Stimulated activated memory B cell treated with anti-CD40 and anti-IgM and Interleukin-4, amounts not matched to agents 10 μg/mL and 1 μg/mL and 100 μg/mL, for 72 hours (primary cell): ENCODE results near the gene PRKN.

Experiments
- ATAC-seq: fragments of 150-1000 bp; cut with Tn5 transposase; 2 replicates; pipeline ENCODE4 v1.10.0; 2021
- H3K27ac Mint-ChIP-seq: one replicate; pipeline ENCODE4 v1.8.0; 2022; ENCODE audit warnings: mild to moderate bottlenecking, mixed read lengths
- H3K27me3 Mint-ChIP-seq: one replicate; pipeline ENCODE4 v1.8.0; 2022; ENCODE audit warnings: mixed read lengths
- H3K36me3 Mint-ChIP-seq: one replicate; pipeline ENCODE4 v1.8.0; 2022; ENCODE audit warnings: mixed read lengths
- H3K4me1 Mint-ChIP-seq: one replicate; pipeline ENCODE4 v1.8.0; 2022; ENCODE audit warnings: mixed read lengths
- H3K4me3 Mint-ChIP-seq: one replicate; pipeline ENCODE4 v1.8.0; 2022; ENCODE audit warnings: mild to moderate bottlenecking, moderate library complexity, mixed read lengths
- H3K9me3 Mint-ChIP-seq: one replicate; pipeline ENCODE4 v1.8.0; 2022; ENCODE audit warnings: mixed read lengths

Gene PRKN

DNA sequence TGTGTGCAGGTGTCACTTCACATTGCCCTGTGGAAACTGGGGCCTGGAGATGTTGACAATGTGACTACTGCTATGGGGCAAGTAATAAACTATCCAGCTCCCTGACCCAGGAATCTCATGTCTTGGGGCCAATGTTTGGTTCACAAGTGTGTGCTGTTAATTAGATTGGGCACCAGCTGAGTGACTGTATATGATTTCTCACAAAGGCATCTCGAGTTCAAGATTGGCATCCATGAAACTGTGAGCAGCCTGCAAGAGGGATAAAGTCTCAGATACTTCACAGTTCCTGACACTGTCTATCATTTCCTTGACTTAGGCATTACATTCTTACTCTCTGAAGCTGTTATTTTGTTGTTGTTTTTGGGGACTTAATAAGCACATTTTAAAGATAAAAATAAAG, 264.0 kb downstream of the PRKN start:
- Mint-ChIP-seq H3K4me1 (no peaks in the 10 kb centered on the region), H3K27me3 (no peaks in the 10 kb centered on the region), H3K36me3 (no peaks in the 10 kb centered on the region), H3K4me3 (no peak overlapping the region), H3K9me3 (peaks cover 4% of the 10 kb centered on the region), H3K27ac (no peak overlapping the region)
- no peak for ATAC-seq

GRCh38 chr6:162459985-162460384, 267.6 kb downstream of the PRKN start:
- Mint-ChIP-seq H3K9me3 (peaks cover 4% of the 10 kb centered on the region), H3K27me3 (no peaks in the 10 kb centered on the region)
- no peak for ATAC-seq

DNA sequence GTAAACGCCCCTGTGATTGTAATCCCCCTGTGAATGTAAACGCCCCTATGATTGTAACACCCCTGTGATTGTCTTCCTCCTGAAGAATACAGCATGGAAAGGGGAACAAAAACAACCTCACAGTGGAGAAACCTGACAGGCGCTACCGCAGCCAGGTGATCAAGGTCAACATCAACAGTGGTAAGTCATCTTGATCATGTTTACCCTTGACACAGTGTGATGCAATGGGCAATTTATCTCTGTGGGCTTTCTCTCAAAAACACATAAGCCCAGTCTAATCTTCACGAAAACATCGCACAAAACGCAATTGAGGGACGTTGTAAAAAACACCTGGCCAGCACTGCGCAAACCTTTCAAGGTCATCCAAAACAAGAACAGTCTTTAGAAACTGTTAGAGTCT, 277.2 kb downstream of the PRKN start:
- no peak overlapping the region for H3K27ac Mint-ChIP-seq
- no peaks in the 10 kb centered on the region for H3K36me3 Mint-ChIP-seq
- H3K9me3 Mint-ChIP-seq: peaks cover 5% of the 10 kb centered on the region
- no peaks in the 10 kb centered on the region for H3K4me1 Mint-ChIP-seq
- no peak for ATAC-seq
- no peaks in the 10 kb centered on the region for H3K27me3 Mint-ChIP-seq
- H3K4me3 Mint-ChIP-seq: no peak overlapping the region

More at GRCh38 chr6:162459985-162460384, 267.6 kb downstream of the PRKN start:
- Mint-ChIP-seq H3K4me1 (no peaks in the 10 kb centered on the region), H3K4me3 (no peak overlapping the region), H3K27ac (no peak overlapping the region), H3K36me3 (no peaks in the 10 kb centered on the region)

DNA sequence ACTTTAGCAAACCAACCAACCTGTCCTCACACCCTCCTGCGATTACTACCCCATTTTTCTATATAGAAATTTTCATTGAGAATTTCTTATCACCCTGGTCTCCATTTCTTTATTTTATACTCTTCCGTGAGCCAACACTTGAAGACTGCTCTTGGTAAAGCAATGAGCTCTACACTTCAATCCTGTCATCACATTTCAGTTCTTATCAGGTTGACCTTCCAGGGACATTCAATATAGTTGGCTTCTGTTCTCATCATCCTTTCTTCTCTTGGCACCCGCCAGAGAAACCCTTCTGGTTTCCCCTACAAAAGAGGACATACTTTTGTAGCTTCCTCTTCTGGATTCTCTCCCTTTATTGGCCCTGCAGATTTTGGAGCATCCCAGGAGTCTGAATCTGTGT, 279.3 kb downstream of the PRKN start:
- no peaks in the 10 kb centered on the region for H3K4me1 Mint-ChIP-seq
- ATAC-seq: no peak
- peaks cover 5% of the 10 kb centered on the region for H3K9me3 Mint-ChIP-seq
- peaks cover 2% of the 10 kb centered on the region for H3K36me3 Mint-ChIP-seq
- H3K4me3 Mint-ChIP-seq: no peak overlapping the region
- no peaks in the 10 kb centered on the region for H3K27me3 Mint-ChIP-seq
- no peak overlapping the region for H3K27ac Mint-ChIP-seq

- no peaks in the 10 kb centered on the region for H3K27me3 Mint-ChIP-seq
- H3K36me3 Mint-ChIP-seq: peaks cover 24% of the 10 kb centered on the region
- H3K9me3 Mint-ChIP-seq: peaks cover 14% of the 10 kb centered on the region
- H3K4me3 Mint-ChIP-seq: no peak overlapping the region
- H3K27ac Mint-ChIP-seq: no peak overlapping the region
- no peaks in the 10 kb centered on the region for H3K4me1 Mint-ChIP-seq
- no peak for ATAC-seq
Observed at GRCh38 chr6:162443101-162443500, 284.5 kb downstream of the PRKN start.

GRCh38 chr6:162442687-162443086, 284.9 kb downstream of the PRKN start:
- Mint-ChIP-seq H3K4me3 (no peak overlapping the region), H3K4me1 (no peaks in the 10 kb centered on the region), H3K9me3 (peaks cover 17% of the 10 kb centered on the region), H3K27me3 (no peaks in the 10 kb centered on the region), H3K27ac (no peak overlapping the region), H3K36me3 (peaks cover 24% of the 10 kb centered on the region)
- no peak for ATAC-seq

- Mint-ChIP-seq H3K4me1 (no peaks in the 10 kb centered on the region), H3K4me3 (no peak overlapping the region), H3K9me3 (peaks cover 17% of the 10 kb centered on the region), H3K27me3 (no peaks in the 10 kb centered on the region), H3K36me3 (peaks cover 24% of the 10 kb centered on the region), H3K27ac (no peak overlapping the region)
- no peak for ATAC-seq
Observed at GRCh38 chr6:162441991-162442390, 285.6 kb downstream of the PRKN start.

DNA sequence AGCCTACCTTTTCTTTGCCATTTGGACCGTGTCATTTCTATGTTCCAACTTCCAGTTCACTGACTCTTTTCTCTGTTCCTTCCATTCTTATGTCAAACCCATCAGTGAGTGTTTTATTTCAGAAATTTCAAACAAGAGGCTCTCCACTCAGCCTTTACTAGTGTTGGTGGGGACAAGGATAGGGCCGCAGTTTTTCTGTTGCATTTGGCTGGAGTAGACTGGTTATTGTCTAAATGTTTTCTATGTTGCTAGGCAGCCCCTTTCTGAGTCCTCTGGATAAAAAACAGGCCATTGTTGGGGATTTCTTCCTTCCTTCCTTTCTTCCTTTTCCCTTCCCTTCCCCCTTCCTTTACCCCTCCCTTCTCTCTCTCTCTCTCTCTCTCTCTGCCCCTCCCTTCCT, 288.6 kb downstream of the PRKN start:
- Mint-ChIP-seq H3K9me3 (peaks cover 17% of the 10 kb centered on the region), H3K4me3 (no peak overlapping the region), H3K4me1 (no peaks in the 10 kb centered on the region), H3K27me3 (no peaks in the 10 kb centered on the region), H3K36me3 (peaks cover 24% of the 10 kb centered on the region), H3K27ac (no peak overlapping the region)
- ATAC-seq: no peak

DNA sequence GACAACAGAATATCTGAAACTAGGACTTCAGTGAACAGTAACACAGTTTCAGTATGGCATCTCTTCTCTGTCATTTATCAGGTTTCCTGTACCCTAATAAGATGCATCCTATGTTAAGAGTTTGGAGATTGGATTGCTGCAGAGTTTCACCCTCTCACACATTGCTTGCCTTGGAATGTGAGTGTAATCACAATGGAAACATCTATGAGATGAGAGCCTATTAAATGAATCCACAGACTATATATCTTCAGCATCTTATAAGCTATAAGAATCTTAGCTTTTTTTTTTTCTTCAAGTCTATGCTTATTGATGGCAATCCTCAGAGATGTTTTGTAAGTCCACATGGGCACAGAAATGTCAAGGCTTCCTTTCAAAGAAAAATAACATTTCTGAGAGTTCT, 292.5 kb downstream of the PRKN start:
- peaks cover 13% of the 10 kb centered on the region for H3K9me3 Mint-ChIP-seq
- no peaks in the 10 kb centered on the region for H3K27me3 Mint-ChIP-seq

GRCh38 chr6:162421004-162421403, 306.6 kb downstream of the PRKN start:
- H3K27me3 Mint-ChIP-seq: no peaks in the 10 kb centered on the region
- no peak overlapping the region for H3K4me3 Mint-ChIP-seq
- no peak for ATAC-seq
- no peak overlapping the region for H3K27ac Mint-ChIP-seq
- no peaks in the 10 kb centered on the region for H3K4me1 Mint-ChIP-seq
- H3K36me3 Mint-ChIP-seq: peaks cover 7% of the 10 kb centered on the region
- H3K9me3 Mint-ChIP-seq: peaks cover 2% of the 10 kb centered on the region

More for the DNA sequence above, 292.5 kb downstream of the PRKN start:
- Mint-ChIP-seq H3K4me1 (no peaks in the 10 kb centered on the region), H3K4me3 (no peak overlapping the region), H3K27ac (no peak overlapping the region), H3K36me3 (peaks cover 15% of the 10 kb centered on the region)
- ATAC-seq: no peak

GRCh38 chr6:162416831-162417537, 310.6 kb downstream of the PRKN start:
- no peaks in the 10 kb centered on the region for H3K4me1 Mint-ChIP-seq
- peaks cover 2% of the 10 kb centered on the region for H3K9me3 Mint-ChIP-seq
- no peak overlapping the region for H3K27ac Mint-ChIP-seq
- ATAC-seq: no peak
- no peak overlapping the region for H3K4me3 Mint-ChIP-seq
- no peaks in the 10 kb centered on the region for H3K36me3 Mint-ChIP-seq
- H3K27me3 Mint-ChIP-seq: no peaks in the 10 kb centered on the region

DNA sequence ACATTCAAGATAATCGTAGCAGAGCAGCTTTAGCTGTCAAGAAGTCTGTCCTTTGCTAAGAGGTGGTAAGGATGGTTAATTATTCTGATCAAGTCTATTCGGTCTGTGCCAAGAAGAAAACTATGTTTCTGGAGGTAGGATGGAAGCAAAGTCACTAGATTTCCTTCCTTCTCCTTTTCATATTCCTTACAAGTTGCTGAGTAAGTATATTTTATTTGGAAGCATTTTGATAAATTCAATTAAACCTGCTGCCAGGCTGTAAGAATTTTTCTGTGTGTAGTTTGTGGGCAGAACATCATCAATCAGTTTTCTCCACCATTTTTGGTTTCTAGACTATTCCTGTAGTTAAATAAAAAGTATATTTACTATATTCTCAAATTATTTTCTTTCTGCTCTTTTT, 311.3 kb downstream of the PRKN start:
- H3K27ac Mint-ChIP-seq: no peak overlapping the region

GRCh38 chr6:162409741-162410691, 317.6 kb downstream of the PRKN start:
- no peaks in the 10 kb centered on the region for H3K9me3 Mint-ChIP-seq

More for the DNA sequence above, 311.3 kb downstream of the PRKN start:
- no peaks in the 10 kb centered on the region for H3K27me3 Mint-ChIP-seq
- peaks cover 2% of the 10 kb centered on the region for H3K9me3 Mint-ChIP-seq
- ATAC-seq: no peak
- no peak overlapping the region for H3K4me3 Mint-ChIP-seq
- H3K36me3 Mint-ChIP-seq: no peaks in the 10 kb centered on the region
- no peaks in the 10 kb centered on the region for H3K4me1 Mint-ChIP-seq

DNA sequence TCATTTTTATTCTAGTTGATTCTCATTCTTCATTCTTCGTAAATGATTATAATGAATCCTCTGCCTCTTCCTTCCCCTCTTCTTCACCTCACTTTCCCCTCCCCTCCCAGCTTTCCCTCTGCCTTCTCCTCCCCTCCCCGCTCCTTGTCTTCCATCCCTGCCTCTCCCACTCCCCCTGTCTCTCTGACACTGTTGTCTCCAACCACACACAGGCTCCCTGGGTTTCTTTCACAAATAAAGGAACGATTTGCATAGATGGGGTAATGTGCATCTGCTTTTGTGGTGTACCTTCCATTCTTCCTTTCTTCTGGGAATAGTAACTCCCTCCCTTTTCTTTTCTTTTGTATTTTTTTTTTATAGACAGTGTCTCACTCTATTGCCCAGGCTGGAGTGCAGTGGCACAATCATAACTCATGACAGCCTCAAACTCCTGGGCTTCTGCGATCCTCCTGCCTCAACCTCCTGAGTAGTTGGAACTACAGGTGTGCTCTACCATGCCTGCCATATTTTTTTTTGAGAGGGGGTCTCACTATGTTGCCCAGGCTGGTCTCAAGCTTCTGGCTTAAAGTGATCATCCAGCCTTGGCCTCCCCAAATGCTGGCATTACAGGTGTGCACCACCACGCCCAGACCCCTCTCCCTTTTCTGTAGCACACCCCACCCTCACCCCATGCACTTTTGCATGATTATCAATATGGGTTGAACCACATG, 318.6 kb downstream of the PRKN start:
- Mint-ChIP-seq H3K4me3 (no peak overlapping the region), H3K27ac (no peak overlapping the region), H3K27me3 (no peaks in the 10 kb centered on the region), H3K36me3 (no peaks in the 10 kb centered on the region), H3K4me1 (no peaks in the 10 kb centered on the region), H3K9me3 (no peaks in the 10 kb centered on the region)
- no peak for ATAC-seq

More at GRCh38 chr6:162409741-162410691, 317.6 kb downstream of the PRKN start:
- Mint-ChIP-seq H3K4me3 (no peak overlapping the region), H3K27me3 (no peaks in the 10 kb centered on the region), H3K27ac (no peak overlapping the region), H3K36me3 (no peaks in the 10 kb centered on the region), H3K4me1 (no peaks in the 10 kb centered on the region)
- no peak for ATAC-seq

GRCh38 chr6:162404951-162405350, 322.6 kb downstream of the PRKN start:
- Mint-ChIP-seq H3K4me3 (no peak overlapping the region), H3K27ac (no peak overlapping the region), H3K4me1 (no peaks in the 10 kb centered on the region), H3K36me3 (no peaks in the 10 kb centered on the region), H3K27me3 (no peaks in the 10 kb centered on the region), H3K9me3 (no peaks in the 10 kb centered on the region)
- ATAC-seq: no peak
